Subcutaneous adipose tissue (tissue), 4 donors: ENCODE results near the gene SIGLEC7. TPM values are rescaled to one million over a fixed set of nuclear protein-coding genes. Genes with fewer than 3 reads are reported as not detected.

Experiments used
- total RNA-seq, 4 donors: library from RNA; depleted of rRNA; stranded (reverse); fragments of >200 nt; gene quantifications; one replicate each; pipeline ENCODE4 v1.1.0, GENCODE V29; 2016
- TF ChIP-seq, protein P1 (sequence below): fragments of 450-650 bp; IDR thresholded peaks from one replicate; pipeline ENCODE4 v1.5.1; 2016; ENCODE audit warnings: low read depth, mild to moderate bottlenecking, control low read depth, antibody characterized with exemption, moderate library complexity

Gene SIGLEC7
- total RNA-seq = 10 to 100 TPM in 1 of 4 donors, 1 to 10 TPM in 2, under 1 TPM in 1; 0.57 to 13.4 (median 4.2) TPM

DNA sequence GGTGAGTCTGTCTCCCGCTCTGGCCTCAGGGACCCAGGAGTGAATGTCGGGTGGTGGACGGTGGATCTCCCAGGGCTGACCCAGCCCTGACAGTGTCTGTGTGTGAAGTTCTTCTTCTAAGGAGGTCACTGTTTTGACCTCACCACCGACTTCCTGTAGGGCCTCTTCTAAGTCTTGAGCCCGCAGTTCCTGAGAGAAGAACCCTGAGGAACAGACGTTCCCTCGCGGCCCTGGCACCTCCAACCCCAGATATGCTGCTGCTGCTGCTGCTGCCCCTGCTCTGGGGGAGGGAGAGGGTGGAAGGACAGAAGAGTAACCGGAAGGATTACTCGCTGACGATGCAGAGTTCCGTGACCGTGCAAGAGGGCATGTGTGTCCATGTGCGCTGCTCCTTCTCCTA, at the start of gene SIGLEC7:
Gene SIGLEC7, plus strand, starts transcription at position 183 of the 400 bp plus-strand sequence. Its CDS starts 69 bp downstream, at position 252.
- TF ChIP-seq, protein P1, sequence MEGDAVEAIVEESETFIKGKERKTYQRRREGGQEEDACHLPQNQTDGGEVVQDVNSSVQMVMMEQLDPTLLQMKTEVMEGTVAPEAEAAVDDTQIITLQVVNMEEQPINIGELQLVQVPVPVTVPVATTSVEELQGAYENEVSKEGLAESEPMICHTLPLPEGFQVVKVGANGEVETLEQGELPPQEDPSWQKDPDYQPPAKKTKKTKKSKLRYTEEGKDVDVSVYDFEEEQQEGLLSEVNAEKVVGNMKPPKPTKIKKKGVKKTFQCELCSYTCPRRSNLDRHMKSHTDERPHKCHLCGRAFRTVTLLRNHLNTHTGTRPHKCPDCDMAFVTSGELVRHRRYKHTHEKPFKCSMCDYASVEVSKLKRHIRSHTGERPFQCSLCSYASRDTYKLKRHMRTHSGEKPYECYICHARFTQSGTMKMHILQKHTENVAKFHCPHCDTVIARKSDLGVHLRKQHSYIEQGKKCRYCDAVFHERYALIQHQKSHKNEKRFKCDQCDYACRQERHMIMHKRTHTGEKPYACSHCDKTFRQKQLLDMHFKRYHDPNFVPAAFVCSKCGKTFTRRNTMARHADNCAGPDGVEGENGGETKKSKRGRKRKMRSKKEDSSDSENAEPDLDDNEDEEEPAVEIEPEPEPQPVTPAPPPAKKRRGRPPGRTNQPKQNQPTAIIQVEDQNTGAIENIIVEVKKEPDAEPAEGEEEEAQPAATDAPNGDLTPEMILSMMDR = no peak

DNA sequence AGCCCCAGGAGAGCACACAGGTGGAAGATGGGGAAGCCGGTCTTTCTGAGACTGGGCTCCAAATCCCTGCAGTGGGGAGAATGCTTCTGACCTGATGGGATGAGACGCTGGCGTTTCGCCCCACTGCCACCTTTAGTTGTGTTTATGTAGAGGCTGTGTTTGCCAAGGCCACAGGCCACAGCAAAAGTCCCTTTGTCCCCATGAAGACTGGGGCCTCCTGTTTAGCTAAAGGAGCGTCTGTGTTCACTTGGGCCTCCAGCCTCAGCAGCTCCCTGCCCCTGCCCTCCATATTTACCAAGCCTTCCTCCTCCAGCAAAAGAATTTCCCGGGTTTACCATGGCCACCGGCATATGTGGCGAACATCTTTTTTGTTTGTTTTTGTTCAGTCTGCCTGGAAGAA, 49.0 kb upstream of the SIGLEC7 start:
- TF ChIP-seq, protein P1 = no peak

DNA sequence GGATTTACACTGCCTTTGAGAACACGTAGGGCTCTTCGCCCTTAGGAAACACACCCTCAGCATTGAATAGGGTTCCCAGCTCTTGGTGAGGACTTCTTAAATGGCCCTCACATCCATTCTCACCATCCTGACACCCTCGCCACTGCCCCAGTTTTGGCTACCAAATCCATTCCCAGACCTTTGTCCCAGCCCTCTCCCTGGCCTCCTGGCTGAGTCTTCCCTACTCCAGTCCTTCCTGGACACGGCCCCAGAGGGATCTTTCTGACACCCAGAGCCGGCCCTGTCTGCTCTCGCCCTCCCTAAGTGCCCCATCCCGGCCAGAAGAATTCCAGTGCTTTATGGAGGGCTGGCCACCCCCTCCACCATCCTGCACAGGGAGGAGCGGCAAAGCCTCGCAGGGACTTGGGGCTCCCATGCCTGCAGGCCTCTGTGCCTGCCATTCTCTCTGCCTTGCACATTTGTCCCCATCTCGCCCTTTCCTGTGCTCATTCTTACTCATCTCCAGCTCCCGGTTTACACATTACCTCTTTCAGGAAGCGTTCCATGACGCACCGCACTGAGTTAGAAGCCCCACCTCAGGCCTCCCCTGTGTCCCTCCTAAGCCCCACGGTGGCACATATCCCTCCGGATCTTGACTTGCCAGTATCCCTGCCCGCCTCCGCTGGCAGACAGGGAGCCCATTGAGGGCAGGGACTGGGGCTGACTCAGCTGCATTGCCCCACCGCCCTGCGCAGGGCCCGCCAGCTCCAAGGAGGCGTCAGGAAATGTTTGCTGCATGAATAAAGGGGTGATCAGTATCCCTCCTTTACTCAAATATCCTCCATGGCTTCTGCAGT, 48.4 kb upstream of the SIGLEC7 start:
- TF ChIP-seq, protein P1 = no peak

DNA sequence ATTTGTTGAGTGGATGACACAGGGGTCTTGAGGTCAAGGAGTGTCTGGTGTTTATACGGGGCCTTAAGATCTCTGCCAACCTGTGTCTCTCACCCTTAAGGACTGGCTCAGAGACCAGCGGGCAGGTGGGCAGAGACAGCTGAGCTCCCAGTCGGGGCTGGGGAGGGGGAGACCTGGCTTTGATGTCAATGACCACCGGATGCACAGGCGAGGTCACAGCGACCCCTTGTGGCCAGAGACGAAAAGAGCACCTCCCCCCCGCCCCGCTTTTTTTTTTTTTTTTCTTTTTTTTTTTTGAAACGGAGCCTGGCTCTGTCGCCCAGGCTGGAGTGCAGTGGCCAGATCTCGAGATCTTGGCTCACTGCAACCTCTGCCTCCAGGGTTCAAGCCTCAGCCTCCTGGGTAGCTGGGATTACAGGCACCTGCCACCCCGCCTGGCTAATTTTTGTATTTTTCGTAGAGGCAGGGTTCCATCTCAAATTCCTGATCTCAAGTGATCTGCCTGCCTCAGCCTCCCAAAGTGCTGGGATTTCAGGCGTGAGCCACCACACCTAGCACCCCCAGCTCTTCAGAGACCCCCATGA, 47.3 kb upstream of the SIGLEC7 start:
- TF ChIP-seq, protein P1 = no peak

DNA sequence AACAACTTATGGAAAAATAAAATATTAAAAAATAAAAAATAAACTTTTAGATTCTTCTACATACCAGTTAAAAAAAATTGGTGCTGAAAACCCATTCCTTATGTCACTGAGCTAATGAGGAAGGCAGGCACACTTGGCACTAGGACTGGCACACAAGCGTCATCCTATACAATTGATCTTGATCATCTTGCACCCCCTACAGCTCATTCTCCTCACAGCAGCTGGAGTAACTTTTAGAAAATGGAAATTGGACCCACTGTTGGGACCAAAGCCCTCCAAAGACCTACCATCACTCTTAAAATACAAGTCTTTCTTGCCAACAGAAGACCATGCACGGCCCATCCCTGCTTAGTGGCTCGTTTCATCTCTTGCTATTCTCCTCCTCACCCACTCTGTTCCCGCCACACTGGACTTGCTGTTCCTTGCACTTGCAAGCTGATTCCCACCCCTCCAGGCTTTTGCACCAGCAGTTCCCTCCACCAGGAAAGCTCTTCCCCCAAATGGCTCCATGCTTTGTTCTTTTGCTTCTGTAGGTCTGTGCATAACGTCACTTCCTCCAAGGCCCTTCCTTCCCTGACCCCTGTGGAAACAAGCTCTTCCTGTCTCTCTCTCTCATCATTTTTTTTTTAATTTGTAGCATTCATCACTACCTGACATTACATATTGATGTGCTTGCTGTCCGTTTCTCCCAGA, 45.5 kb upstream of the SIGLEC7 start:
- TF ChIP-seq, protein P1 = no peak

DNA sequence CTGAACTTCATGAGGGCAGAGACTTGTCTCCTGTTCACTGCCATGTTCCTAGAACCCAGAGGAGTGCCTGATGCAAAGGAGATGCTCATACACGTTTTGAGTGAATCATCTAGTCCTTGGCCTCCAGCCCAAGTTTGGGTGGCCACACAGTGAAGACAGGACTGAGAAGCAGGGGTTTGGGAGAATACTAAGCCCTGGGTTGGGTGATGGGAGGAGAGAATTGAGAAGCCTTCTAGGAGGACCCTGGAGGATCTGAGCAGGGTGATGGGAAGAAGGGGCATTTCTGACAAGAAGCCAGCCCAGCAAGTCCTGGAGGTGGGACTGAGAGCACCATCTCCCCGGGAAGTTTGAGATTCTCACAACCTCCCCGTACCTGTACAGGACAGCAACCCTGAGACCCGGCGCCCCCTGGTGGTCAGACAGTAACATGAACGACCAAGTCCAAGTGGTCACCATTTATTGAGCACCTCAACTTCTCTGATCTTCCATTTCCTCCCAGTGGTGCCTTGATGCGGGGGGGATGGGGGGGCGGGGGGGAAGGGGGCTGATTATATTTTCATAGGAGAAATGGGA, 44.8 kb upstream of the SIGLEC7 start:
- TF ChIP-seq, protein P1 = no peak
